ENCODE measurements around the gene ESYT2. TPM values are rescaled to one million over a fixed set of nuclear protein-coding genes. Genes with fewer than 3 reads are reported as not detected.
A peak's percentile ranks its signal among the peaks of the same experiment; 100 is the strongest.
"Not testable (repeated sequence)": the region's sequence is repeated elsewhere in the genome, so short reads cannot be mapped to it uniquely, and the experiment has no call there.

The ESYT2 gene
- total RNA-seq, result 10 to 100 TPM; 23.4 to 31.7 TPM
- 10 to 100 TPM in 1 of 2 donors, 1 to 10 TPM in 1; 4.9 to 11.0 TPM for polyA plus RNA-seq

DNA sequence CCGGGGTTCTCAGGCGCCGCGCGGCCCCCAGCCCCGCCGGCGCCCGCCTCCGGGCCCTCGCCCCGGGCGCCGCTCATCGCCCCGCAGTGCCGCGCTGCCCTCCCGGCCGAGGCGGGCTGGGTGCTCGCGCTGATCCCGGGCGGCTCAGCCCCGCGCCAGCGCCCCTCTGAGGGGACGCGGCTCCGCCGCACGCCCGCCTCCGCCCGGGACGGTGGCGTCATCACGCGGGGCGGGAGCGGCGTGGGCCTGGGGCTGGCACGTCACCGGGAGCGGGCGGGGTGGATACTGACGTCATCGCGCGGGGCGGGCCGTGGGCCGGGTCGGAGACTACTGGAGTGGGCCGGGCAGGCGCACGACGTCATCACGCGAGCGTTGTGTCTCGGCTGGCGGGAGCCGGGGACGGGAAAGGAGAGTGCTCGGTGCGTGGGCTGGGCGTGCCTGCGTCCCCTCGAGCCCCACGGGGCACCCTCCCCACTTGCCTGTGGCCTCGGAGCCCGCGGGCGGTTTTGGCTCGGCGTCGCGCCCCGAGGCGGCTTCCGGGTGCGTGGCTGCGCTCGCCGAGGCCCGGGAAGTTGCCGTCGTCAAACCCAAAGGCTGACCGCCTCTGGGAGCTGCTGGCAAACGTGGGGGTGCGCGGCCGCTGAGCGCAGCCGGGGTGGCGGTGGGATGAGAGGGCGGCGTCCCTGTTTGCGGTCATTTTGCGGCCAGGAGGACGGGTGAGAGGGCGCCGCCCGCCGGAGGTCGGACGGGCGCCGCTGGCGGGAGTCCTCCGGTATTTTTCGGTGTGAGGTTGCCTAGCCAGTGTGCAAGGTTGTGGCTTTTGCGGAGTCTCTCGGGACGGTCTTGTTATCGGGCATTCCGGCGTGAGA, at the start of gene ESYT2:
Gene ESYT2 (minus strand): TSS at position 168 of the 869 bp plus-strand sequence. CDS start 91 bp downstream, at position 77.
- Histone ChIP-seq H3K9me3 (ENCODE audit: control insufficient read depth in 4 of 4, low read length in 3 of 4) (no peaks in the 10 kb centered on the region), H3K4me1 (ENCODE audit: control insufficient read depth in 4 of 4, insufficient read depth in 4 of 4, low read length in 3 of 4) (peaks cover 2 to 20% (median 6%) of the 10 kb centered on the region in 4 donors), H3K27me3 (ENCODE audit: control insufficient read depth in 4 of 4, insufficient read depth in 4 of 4, low read length in 3 of 4) (no peaks in the 10 kb centered on the region), H3K9ac (ENCODE audit: low read depth in 1 of 2, low read length in 2 of 2) (peak within 1 kb of the TSS; percentile 98), H3K36me3 (ENCODE audit: control insufficient read depth in 4 of 4, insufficient read depth in 3 of 4, low read depth in 1 of 4, low read length in 3 of 4) (no peaks in the 10 kb centered on the region), H3K4me3 (ENCODE audit: low read depth in 1 of 3, low read length in 3 of 3) (peak within 1 kb of the TSS; percentile 84 to 89 (median 88)), H3K27ac (ENCODE audit: low read depth in 1 of 2, low read length in 2 of 2) (peak within 1 kb of the TSS; percentile 100)
- TF ChIP-seq GABPA (IDR thresholded peaks at IDR 0.05 in 1 of 2, conservative IDR thresholded peaks at IDR 0.05 in 1 of 2) (no peak), HNF4G (IDR thresholded peaks at IDR 0.05) (no peak), YY1 (IDR thresholded peaks at IDR 0.05) (peak; percentile 75), CTCF (IDR thresholded peaks at IDR 0.05; ENCODE audit: low read depth, low read length, missing input control) (peak; percentile 12), ATF3 (IDR thresholded peaks at IDR 0.05) (no peak), JUND (IDR thresholded peaks at IDR 0.05) (peak in 1 of 2 donors; percentile 17), FOXA1 (IDR thresholded peaks at IDR 0.05) (no peak), HNF4A (conservative IDR thresholded peaks at IDR 0.05) (no peak), RAD21 (IDR thresholded peaks at IDR 0.05) (peak; percentile 37 to 45), RXRA (IDR thresholded peaks at IDR 0.05) (peak in 1 of 2 donors; percentile 3), EGR1 (IDR thresholded peaks at IDR 0.05; ENCODE audit: low read depth in 2 of 2) (peak in 1 of 2 donors; percentile 28), SP1 (IDR thresholded peaks at IDR 0.05) (peak; percentile 41), NR2F2 (IDR thresholded peaks at IDR 0.05) (no peak), TAF1 (conservative IDR thresholded peaks at IDR 0.05) (no peak), FOXA2 (IDR thresholded peaks at IDR 0.05) (no peak), MAX (IDR thresholded peaks at IDR 0.05) (no peak)
- TF ChIP-seq, protein P1, sequence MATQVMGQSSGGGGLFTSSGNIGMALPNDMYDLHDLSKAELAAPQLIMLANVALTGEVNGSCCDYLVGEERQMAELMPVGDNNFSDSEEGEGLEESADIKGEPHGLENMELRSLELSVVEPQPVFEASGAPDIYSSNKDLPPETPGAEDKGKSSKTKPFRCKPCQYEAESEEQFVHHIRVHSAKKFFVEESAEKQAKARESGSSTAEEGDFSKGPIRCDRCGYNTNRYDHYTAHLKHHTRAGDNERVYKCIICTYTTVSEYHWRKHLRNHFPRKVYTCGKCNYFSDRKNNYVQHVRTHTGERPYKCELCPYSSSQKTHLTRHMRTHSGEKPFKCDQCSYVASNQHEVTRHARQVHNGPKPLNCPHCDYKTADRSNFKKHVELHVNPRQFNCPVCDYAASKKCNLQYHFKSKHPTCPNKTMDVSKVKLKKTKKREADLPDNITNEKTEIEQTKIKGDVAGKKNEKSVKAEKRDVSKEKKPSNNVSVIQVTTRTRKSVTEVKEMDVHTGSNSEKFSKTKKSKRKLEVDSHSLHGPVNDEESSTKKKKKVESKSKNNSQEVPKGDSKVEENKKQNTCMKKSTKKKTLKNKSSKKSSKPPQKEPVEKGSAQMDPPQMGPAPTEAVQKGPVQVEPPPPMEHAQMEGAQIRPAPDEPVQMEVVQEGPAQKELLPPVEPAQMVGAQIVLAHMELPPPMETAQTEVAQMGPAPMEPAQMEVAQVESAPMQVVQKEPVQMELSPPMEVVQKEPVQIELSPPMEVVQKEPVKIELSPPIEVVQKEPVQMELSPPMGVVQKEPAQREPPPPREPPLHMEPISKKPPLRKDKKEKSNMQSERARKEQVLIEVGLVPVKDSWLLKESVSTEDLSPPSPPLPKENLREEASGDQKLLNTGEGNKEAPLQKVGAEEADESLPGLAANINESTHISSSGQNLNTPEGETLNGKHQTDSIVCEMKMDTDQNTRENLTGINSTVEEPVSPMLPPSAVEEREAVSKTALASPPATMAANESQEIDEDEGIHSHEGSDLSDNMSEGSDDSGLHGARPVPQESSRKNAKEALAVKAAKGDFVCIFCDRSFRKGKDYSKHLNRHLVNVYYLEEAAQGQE (IDR thresholded peaks at IDR 0.05), result peak; percentile 67
- TF ChIP-seq, protein P2, sequence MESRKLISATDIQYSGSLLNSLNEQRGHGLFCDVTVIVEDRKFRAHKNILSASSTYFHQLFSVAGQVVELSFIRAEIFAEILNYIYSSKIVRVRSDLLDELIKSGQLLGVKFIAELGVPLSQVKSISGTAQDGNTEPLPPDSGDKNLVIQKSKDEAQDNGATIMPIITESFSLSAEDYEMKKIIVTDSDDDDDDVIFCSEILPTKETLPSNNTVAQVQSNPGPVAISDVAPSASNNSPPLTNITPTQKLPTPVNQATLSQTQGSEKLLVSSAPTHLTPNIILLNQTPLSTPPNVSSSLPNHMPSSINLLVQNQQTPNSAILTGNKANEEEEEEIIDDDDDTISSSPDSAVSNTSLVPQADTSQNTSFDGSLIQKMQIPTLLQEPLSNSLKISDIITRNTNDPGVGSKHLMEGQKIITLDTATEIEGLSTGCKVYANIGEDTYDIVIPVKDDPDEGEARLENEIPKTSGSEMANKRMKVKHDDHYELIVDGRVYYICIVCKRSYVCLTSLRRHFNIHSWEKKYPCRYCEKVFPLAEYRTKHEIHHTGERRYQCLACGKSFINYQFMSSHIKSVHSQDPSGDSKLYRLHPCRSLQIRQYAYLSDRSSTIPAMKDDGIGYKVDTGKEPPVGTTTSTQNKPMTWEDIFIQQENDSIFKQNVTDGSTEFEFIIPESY (IDR thresholded peaks at IDR 0.05), result no peak
- under 1% methylated on average over 120 of the region's 120 CpGs for WGBS
- DNase-seq (ENCODE audit: low spot score), result peak; percentile 100

DNA sequence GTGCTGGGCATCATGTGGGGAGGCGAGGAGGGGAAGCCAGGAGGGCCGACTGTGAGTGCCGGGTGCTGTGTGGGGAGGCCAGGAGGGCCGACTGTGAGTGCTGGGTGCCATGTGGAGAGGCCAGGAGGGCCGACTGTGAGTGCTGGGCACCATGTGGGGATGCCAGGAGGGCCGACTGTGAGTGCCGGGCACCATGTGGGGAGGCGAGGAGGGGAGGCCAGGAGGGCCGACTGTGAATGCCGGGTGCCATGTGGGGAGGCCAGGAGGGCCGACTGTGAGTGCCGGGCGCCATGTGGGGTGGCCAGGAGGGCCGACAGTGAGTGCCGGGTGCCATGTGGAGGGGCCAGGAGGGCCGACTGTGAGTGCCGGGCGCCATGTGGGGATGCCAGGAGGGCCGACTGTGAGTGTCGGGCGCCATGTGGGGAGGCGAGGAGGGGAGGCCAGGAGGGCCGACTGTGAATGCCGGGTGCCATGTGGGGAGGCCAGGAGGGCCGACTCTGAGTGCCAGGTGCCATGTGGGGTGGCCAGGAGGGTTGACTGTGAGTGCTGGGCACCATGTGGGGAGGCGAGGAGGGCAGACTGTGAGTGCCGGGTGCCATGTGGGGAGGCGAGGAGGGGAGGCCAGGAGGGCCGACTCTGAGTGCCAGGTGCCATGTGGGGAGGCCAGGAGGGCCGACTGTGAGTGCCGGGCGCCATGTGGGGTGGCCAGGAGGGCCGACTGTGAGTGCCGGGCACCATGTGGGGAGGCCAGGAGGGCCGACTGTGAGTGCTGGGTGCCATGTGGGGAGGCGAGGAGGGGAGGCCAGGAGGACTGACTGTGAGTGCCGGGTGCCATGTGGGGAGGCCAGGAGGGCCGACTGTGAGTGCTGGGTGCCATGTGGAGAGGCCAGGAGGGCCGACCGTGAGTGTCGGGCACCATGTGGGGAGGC, 49.1 kb upstream of the ESYT2 start:
- not testable (repeated sequence) for H3K27me3 ChIP-seq (ENCODE audit: control insufficient read depth in 4 of 4, insufficient read depth in 4 of 4, low read length in 3 of 4); H3K4me3 ChIP-seq (ENCODE audit: low read depth in 1 of 3, low read length in 3 of 3); H3K9me3 ChIP-seq (ENCODE audit: control insufficient read depth in 4 of 4, low read length in 3 of 4); H3K27ac ChIP-seq (ENCODE audit: low read depth in 1 of 2, low read length in 2 of 2); DNase-seq (ENCODE audit: low spot score); H3K9ac ChIP-seq (ENCODE audit: low read depth in 1 of 2, low read length in 2 of 2)
- WGBS, result 96% methylated on average over 41 of the region's 41 CpGs
- Histone ChIP-seq H3K4me1 (ENCODE audit: control insufficient read depth in 4 of 4, insufficient read depth in 4 of 4, low read length in 3 of 4) (peaks cover 0 to 11% (median 6%) of the 10 kb centered on the region in 4 donors), H3K36me3 (ENCODE audit: control insufficient read depth in 4 of 4, insufficient read depth in 3 of 4, low read depth in 1 of 4, low read length in 3 of 4) (peaks cover 2 to 13% (median 5%) of the 10 kb centered on the region in 4 donors)
